ENCODE data around the gene ITGB1BP1.

DNA sequence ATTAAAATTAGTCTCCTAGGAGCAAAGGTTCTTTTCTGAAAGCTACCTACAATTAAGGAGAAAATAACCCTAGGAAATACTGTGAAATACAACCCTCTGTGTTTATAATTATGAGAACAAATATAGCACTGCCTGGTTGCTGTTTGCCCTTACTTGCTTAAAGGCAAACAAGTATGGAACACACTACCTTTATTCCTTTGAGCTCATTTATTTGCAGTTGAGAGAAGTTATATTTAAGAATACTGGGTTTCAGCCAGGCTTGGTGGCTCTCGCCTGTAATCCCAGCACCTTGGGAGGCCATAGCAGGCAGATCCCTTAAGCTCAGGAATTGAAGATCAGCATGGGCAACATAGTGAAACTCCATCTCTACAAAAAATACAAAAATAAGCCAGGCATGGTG is 27.9 kb upstream of the ITGB1BP1 start:
- TF ChIP-seq, protein P1, sequence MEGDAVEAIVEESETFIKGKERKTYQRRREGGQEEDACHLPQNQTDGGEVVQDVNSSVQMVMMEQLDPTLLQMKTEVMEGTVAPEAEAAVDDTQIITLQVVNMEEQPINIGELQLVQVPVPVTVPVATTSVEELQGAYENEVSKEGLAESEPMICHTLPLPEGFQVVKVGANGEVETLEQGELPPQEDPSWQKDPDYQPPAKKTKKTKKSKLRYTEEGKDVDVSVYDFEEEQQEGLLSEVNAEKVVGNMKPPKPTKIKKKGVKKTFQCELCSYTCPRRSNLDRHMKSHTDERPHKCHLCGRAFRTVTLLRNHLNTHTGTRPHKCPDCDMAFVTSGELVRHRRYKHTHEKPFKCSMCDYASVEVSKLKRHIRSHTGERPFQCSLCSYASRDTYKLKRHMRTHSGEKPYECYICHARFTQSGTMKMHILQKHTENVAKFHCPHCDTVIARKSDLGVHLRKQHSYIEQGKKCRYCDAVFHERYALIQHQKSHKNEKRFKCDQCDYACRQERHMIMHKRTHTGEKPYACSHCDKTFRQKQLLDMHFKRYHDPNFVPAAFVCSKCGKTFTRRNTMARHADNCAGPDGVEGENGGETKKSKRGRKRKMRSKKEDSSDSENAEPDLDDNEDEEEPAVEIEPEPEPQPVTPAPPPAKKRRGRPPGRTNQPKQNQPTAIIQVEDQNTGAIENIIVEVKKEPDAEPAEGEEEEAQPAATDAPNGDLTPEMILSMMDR (conservative IDR thresholded peaks at IDR 0.05; ENCODE audit: low read length), result no peak
- no peak for TF ChIP-seq EZH2phosphoT487 (IDR thresholded peaks at IDR 0.05; ENCODE audit: borderline replicate concordance, low read depth, low read length)

Measured in OCI-LY7 (cell line).